ENCODE results near the gene POU2F2.
"Not testable (repeated sequence)": the region's sequence is repeated elsewhere in the genome, so short reads cannot be mapped to it uniquely, and the experiment has no call there.

The POU2F2 gene

DNA sequence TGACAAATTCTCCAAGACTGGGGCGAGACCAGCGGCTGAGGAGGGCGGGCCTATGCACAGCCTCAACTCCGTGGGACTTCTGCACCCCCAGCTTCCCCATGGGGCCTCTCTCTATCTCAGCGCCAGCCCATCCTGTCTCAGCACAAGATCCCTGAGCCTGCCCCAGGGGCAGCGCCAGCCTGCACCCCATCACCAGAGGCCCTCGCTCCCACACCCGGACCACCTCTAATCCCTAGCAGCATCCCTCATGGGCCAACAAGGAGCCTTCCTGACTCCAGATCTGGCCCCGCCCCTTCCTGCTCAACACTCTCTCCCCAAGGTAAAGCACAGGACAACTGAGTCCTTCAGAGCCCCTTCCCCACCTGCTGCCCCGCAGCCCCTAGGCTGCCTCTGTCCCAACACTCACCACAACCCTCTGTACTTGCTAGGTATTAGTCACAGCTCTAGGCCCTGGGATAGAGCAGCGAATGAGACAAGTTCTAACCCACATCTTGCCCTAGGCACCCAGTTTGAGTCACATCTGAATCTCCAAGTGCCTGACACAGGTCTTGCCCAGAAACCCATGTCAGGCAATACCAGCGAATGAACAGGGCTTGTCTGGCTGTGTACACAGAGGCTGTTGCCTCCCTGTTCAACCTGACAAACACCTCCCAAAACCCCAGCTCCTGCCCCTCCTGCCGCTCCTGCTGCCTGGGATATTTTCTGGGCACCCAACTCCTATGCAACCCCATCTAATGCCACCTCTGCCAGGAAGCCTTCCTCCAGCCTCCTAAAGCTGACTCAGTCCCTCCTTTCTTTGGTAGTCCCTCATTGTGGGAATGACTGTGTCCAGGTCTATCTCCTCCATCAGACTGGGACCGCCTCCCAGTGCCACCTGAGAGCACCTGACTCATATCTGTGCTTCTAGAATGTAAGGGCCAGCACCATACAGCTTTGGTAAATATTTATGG lies 80.8 kb downstream of the POU2F2 start:
- TF ChIP-seq, protein P1, sequence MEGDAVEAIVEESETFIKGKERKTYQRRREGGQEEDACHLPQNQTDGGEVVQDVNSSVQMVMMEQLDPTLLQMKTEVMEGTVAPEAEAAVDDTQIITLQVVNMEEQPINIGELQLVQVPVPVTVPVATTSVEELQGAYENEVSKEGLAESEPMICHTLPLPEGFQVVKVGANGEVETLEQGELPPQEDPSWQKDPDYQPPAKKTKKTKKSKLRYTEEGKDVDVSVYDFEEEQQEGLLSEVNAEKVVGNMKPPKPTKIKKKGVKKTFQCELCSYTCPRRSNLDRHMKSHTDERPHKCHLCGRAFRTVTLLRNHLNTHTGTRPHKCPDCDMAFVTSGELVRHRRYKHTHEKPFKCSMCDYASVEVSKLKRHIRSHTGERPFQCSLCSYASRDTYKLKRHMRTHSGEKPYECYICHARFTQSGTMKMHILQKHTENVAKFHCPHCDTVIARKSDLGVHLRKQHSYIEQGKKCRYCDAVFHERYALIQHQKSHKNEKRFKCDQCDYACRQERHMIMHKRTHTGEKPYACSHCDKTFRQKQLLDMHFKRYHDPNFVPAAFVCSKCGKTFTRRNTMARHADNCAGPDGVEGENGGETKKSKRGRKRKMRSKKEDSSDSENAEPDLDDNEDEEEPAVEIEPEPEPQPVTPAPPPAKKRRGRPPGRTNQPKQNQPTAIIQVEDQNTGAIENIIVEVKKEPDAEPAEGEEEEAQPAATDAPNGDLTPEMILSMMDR (IDR thresholded peaks at IDR 0.05; ENCODE audit: insufficient read depth, low read depth, low read length, missing control alignments), result no peak
- no peak overlapping the region for H3K4me3 ChIP-seq (ENCODE audit: low read length)
- peak; percentile 100 for DNase-seq (ENCODE audit: low read depth)

DNA sequence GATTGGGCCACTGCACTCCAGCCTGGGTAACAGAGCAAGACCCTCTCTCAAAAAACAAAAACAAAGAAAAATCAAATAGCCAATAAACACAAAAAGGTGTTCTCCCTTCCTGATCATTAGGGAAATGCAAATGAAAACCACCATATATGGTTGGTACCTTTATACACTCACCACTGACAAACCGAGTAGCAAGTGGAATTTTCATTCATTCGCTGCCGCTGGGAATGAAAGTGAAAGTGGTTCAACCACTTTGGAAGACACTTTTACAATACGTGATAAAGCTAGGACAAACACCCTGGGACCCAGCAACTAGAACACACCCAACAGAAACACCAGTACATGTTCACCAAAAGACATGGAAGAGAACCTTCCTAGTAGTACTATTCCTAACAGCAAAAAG lies 83.3 kb downstream of the POU2F2 start:
- TF ChIP-seq, protein P1 (IDR thresholded peaks at IDR 0.05; ENCODE audit: insufficient read depth, low read depth, low read length, missing control alignments), result no peak
- H3K4me3 ChIP-seq (ENCODE audit: low read length), result peak overlapping the region; percentile 1
- peak; percentile 73 for DNase-seq (ENCODE audit: low read depth)

DNA sequence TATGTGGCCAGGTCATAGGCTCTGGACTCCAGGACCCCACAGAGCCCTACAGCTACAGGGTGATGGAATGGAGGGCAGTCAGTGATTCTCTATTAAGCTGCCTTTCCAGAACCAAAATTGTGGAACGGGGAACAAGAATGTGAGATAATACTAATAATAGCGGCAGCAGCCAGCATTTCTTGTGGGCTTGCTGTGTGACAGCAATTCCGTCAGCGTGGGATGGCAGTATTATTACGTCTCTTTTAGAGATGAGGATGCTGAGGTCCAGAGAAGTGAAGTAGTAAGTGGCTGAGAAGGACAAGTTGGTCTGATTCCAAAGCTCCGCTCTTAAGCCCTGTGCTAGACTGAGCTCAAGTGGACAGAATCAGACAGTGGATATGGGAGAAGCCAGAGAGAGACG lies 86.7 kb downstream of the POU2F2 start:
- TF ChIP-seq, protein P1 (IDR thresholded peaks at IDR 0.05; ENCODE audit: insufficient read depth, low read depth, low read length, missing control alignments), result no peak
- DNase-seq (ENCODE audit: low read depth), result no peak
- H3K4me3 ChIP-seq (ENCODE audit: low read length), result no peak overlapping the region

DNA sequence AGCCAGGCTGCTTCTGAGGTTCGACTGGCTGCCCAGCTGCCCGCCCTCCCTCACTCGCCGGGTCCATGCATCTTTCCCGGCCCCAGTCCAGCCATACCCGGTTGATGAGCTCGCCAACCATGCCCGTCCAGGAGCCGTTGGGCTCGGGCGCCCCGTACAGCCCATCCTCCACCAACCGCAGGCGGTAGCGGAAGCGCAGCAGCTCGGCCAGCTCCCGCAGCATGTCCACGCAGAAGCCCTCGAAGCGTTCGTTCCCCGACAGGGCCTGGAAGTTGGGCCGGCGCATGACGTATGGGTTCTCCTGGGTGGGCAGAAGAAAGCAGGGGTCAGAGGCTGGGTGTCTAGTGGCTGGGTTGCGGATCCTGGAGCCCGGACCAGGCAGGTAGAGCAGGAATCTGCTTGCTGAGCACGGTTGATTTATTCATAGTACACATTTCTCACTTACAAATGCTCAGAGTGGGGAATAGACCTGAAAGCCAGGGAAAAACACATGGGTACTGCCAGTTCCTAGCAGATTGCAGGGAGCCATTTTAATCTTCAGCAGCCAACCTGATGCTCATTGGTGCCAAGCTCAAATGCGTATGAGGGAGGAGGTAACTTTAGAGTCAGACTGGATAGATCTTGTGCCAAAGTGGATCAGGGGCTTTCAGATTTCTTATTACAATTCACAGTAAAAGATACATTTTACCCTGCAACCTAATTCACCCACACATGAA lies 89.6 kb downstream of the POU2F2 start:
- TF ChIP-seq, protein P1 (IDR thresholded peaks at IDR 0.05; ENCODE audit: insufficient read depth, low read depth, low read length, missing control alignments), result no peak
- H3K4me3 ChIP-seq (ENCODE audit: low read length), result no peak overlapping the region
- no peak for DNase-seq (ENCODE audit: low read depth)

- DNase-seq (ENCODE audit: low read depth); H3K4me3 ChIP-seq (ENCODE audit: low read length): not testable (repeated sequence)
Measured at GRCh38 chr19:42040491-42040890, 91.8 kb downstream of the POU2F2 start.

DNA sequence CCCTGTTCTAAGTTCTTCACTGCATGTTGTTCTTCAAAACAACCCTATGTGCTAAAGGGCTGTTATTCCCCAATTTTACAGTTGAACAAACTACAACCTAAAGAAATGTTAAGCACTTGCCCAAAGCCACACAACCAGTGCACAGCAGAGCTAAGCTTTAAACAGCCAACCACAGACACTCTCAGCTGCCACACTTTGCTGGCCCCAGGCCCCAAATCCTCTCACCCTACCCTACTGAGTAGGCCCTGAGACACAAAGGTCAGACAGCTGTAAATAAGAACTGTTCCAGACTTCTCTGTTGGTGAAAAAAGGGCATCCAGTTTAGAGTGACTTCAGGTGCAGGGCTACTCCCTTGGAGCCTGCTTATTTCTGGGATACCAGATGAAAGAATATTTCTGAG lies 92.2 kb downstream of the POU2F2 start:
- TF ChIP-seq, protein P1 (IDR thresholded peaks at IDR 0.05; ENCODE audit: insufficient read depth, low read depth, low read length, missing control alignments), result no peak
- H3K4me3 ChIP-seq (ENCODE audit: low read length), result no peak overlapping the region
- no peak for DNase-seq (ENCODE audit: low read depth)

- H3K4me3 ChIP-seq (ENCODE audit: low read length), result no peak overlapping the region
- TF ChIP-seq, protein P1 (IDR thresholded peaks at IDR 0.05; ENCODE audit: insufficient read depth, low read depth, low read length, missing control alignments), result no peak
- DNase-seq (ENCODE audit: low read depth), result no peak
Measured at GRCh38 chr19:42038666-42039065, 93.6 kb downstream of the POU2F2 start.
